Amygdala (tissue), 56 donors: ENCODE data around the gene CDKN1A.

Source experiments
- DNase-seq, 56 donors: peaks; one replicate each; lab custom pipeline; 2025; lab: John Stamatoyannopoulos, UW

Gene CDKN1A

GRCh38 chr6:36676141-36677058, 2.1 kb upstream of the CDKN1A start:
- DNase-seq: no peak

GRCh38 chr6:36677059-36677749, 1.3 kb upstream of the CDKN1A start:
- DNase-seq: peak in 1 of 56 donors; percentile 19

GRCh38 chr6:36677753-36678487, 594 bp upstream of the CDKN1A start:
- DNase-seq: no peak

GRCh38 chr6:36679043-36679833, 724 bp downstream of the CDKN1A start:
- DNase-seq: peak in 19 of 56 donors; percentile 10 to 57 (median 36)

- DNase-seq: no peak
Observed at GRCh38 chr6:36682328-36683144, 4.0 kb downstream of the CDKN1A start.

- no peak for DNase-seq
Observed at GRCh38 chr6:36683145-36683655, 4.7 kb downstream of the CDKN1A start.

GRCh38 chr6:36683656-36684446, 5.3 kb downstream of the CDKN1A start:
- no peak for DNase-seq

GRCh38 chr6:36684447-36684812, 5.9 kb downstream of the CDKN1A start:
- DNase-seq: no peak

- DNase-seq: no peak
Observed at GRCh38 chr6:36685166-36685924, 6.8 kb downstream of the CDKN1A start.

GRCh38 chr6:36685926-36686667, 7.6 kb downstream of the CDKN1A start:
- DNase-seq: no peak

GRCh38 chr6:36686668-36687513, 8.4 kb downstream of the CDKN1A start:
- no peak for DNase-seq

GRCh38 chr6:36688063-36688738, 9.7 kb downstream of the CDKN1A start:
- DNase-seq: no peak

GRCh38 chr6:36688739-36689075, 10.2 kb downstream of the CDKN1A start:
- DNase-seq: no peak

- DNase-seq: no peak
Observed at GRCh38 chr6:36691011-36691410, 12.5 kb downstream of the CDKN1A start.

GRCh38 chr6:36691612-36692011, 13.1 kb downstream of the CDKN1A start:
- DNase-seq: no peak
